Measurements from ENCODE around the gene SLC39A7. TPM values are rescaled to one million over a fixed set of nuclear protein-coding genes. Genes with fewer than 3 reads are reported as not detected.

The SLC39A7 gene
- polyA plus RNA-seq, 6 donors from 2014 or later, result 15.6 to 26.0 (median 17.6) TPM

DNA sequence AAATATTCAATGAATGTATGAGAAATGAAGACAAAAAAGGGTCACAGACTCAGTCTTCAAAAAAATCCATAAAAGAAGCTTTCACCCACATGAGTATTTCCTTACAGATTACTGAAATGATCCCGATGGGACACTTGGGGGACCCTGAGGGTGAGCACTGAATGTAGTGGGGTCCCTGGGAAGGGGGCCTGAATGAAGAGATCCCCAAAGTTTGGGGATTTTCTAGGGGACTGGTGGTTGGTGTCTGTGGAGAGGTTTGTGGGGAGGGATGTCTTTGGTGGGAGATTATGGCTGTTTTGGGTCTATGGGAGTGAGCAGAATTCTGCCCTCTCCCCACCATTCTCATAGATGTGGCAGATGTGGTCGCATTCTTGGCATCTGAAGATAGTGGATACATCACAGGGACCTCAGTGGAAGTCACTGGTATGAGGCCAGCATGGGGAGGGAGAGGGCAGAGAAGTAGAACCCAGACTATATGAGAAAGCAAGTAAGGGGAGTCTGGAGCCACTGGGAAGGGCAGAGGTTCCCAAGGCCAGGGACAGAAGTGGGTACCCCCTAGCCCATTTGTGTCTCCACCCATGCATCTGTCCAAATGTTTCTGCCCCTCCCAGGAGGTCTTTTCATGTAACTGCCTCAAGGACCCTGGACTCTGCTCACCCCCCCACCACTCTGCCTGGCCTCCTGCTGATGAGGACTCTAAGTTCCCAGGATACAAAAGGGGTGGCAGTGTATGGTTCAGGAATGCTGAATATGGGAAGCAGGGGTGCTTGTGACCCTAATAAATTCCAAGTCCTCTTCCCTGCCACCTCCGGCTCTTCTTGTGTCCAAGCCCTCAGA lies 5.6 kb downstream of the SLC39A7 start:
- Mint-ChIP-seq H3K36me3 (peaks cover 16 to 23% of the 10 kb centered on the region in 2 donors), H3K27me3 (no peaks in the 10 kb centered on the region), H3K9me3 (no peaks in the 10 kb centered on the region), H3K4me1 (peaks cover 56 to 72% (median 70%) of the 10 kb centered on the region in 3 donors), H3K27ac (peak overlapping the region in 5 of 6 donors; percentile 12 to 65 (median 46)), H3K4me3 (peak overlapping the region; percentile 6 to 100 (median 84))
- ATAC-seq (ENCODE audit: low read depth in 2 of 2) (no peak), DNase-seq (no peak)

GRCh38 chr6:33206864-33207551 lies 6.3 kb downstream of the SLC39A7 start:
- H3K4me3 Mint-ChIP-seq, result peak overlapping the region in 7 of 8 donors; percentile 40 to 99 (median 91)
- H3K36me3 Mint-ChIP-seq, result peaks cover 18 to 19% of the 10 kb centered on the region in 2 donors
- no peak for DNase-seq
- peaks cover 0 to 3% (median 3%) of the 10 kb centered on the region in 3 donors for H3K27me3 Mint-ChIP-seq
- no peak for ATAC-seq (ENCODE audit: low read depth in 2 of 2)
- peak overlapping the region in 3 of 6 donors; percentile 87 to 96 (median 88) for H3K27ac Mint-ChIP-seq
- peaks cover 49 to 66% (median 62%) of the 10 kb centered on the region in 3 donors for H3K4me1 Mint-ChIP-seq
- H3K9me3 Mint-ChIP-seq, result no peaks in the 10 kb centered on the region

DNA sequence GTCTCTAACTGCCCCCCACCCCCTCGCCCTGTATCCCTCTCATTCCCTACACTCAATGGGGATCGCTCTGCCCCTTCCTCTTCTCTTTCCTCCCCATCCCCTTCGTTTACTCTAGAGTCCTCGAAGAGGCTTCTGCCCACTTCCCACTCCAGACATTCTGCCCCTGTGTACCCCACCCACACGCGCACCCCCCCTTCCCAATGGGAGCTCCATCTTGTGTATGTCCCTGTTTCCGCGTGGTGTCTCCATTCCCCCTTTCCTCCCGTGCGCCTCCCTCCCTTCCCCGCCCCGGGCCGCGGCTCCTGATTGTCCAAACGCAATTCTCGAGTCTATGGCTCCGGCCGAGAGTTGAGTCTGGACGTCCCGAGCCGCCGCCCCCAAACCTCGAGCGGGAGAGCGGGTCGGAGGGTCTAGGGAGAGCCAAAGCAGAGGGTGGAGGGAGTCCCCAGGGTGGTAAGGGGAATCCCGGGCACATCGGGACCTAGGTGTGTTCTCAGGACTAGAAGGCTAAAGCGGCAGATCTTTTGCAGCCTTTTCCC lies 7.0 kb downstream of the SLC39A7 start:
- DNase-seq, result no peak
- Mint-ChIP-seq H3K36me3 (peaks cover 15 to 18% of the 10 kb centered on the region in 2 donors), H3K4me1 (peaks cover 45 to 66% (median 60%) of the 10 kb centered on the region in 3 donors)

DNA sequence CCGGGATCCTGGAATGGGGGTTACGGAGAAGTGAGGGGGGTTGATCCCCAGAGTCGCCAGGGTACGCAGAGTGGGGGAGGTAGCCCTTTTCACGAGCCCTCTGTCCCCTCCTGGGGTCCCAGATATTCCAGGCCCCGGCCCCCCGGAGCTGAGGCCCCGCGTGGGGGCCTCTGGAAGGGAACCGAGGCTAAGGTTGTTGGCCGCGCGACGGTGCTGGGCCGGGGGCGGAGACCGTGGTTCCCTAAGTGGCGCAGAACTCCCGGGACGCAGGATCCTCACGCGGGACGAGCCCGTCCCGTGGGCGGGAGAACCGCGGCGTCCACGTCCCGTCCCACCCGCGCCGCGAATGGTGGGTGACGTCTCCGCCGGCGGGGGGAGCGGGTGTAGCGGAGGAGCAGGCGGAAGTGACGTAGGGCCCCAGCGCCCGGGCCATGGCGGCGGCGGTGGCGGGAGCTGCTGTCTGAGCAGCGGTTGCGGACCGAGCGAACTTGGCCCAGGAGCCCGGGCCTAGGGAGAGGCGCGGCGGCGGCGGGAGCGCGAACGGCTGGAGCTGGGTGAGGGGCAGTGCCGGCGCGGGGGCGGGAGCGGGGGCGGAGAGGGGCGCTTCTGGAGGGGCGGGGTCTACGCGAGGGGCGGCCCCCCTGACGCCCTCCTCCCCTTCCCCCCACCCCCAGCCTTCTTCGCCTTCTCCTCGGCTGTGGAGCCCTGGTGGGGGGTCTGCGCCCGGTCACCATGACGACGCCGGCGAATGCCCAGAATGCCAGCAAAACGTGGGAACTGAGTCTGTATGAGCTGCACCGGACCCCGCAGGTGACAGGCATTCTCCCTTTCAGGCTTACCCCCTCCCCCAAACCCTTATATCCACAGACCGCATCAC lies 7.7 kb downstream of the SLC39A7 start, which contains the start of gene RING1:
RING1 (plus strand) TSS at position 410 of the 877 bp plus-strand sequence; CDS start at position 733, 323 bp downstream.
- H3K9me3 Mint-ChIP-seq, result no peaks in the 10 kb centered on the region

More for the DNA sequence above, 7.0 kb downstream of the SLC39A7 start:
- Mint-ChIP-seq H3K4me3 (peak overlapping the region; percentile 81 to 95 (median 92)), H3K27me3 (peaks cover 3 to 9% (median 9%) of the 10 kb centered on the region in 3 donors), H3K9me3 (no peaks in the 10 kb centered on the region), H3K27ac (peak overlapping the region; percentile 38 to 99 (median 88))
- ATAC-seq (ENCODE audit: low read depth in 2 of 2), result peak in 1 of 2 donors; percentile 10

DNA sequence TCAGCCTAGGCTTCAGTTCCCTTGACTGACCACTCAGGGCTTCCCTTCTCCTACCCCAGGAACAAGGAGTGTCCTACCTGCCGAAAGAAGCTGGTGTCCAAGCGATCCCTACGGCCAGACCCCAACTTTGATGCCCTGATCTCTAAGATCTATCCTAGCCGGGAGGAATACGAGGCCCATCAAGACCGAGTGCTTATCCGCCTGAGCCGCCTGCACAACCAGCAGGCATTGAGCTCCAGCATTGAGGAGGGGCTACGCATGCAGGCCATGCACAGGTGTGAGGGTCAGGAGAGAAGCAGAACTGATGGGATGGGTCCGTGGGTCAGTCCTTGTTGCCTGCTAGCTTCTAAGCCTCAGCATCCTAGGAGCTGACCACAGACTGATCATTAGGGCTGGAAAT lies 9.2 kb downstream of the SLC39A7 start:
- H3K4me1 Mint-ChIP-seq, result peaks cover 47 to 64% (median 60%) of the 10 kb centered on the region in 3 donors
- peaks cover 6 to 32% (median 31%) of the 10 kb centered on the region in 3 donors for H3K27me3 Mint-ChIP-seq
- peak overlapping the region in 7 of 8 donors; percentile 42 to 95 (median 91) for H3K4me3 Mint-ChIP-seq
- H3K9me3 Mint-ChIP-seq, result no peaks in the 10 kb centered on the region
- DNase-seq (no peak), ATAC-seq (ENCODE audit: low read depth in 2 of 2) (no peak)
- H3K27ac Mint-ChIP-seq, result peak overlapping the region in 1 of 6 donors; percentile 35
- peaks cover 10% of the 10 kb centered on the region in 2 donors for H3K36me3 Mint-ChIP-seq

More for the DNA sequence above, 7.7 kb downstream of the SLC39A7 start, which contains the start of gene RING1:
- peaks cover 6 to 16% (median 16%) of the 10 kb centered on the region in 3 donors for H3K27me3 Mint-ChIP-seq
- DNase-seq (peak; percentile 85), ATAC-seq (ENCODE audit: low read depth in 2 of 2) (peak; percentile 72 to 77)
- peaks cover 10% of the 10 kb centered on the region in 2 donors for H3K36me3 Mint-ChIP-seq
- H3K4me3 Mint-ChIP-seq, result peak within 1 kb of the TSS; percentile 81 to 95 (median 94)
- H3K27ac Mint-ChIP-seq, result peak within 1 kb of the TSS; percentile 84 to 99 (median 96)
- H3K4me1 Mint-ChIP-seq, result peaks cover 47 to 66% (median 60%) of the 10 kb centered on the region in 3 donors

DNA sequence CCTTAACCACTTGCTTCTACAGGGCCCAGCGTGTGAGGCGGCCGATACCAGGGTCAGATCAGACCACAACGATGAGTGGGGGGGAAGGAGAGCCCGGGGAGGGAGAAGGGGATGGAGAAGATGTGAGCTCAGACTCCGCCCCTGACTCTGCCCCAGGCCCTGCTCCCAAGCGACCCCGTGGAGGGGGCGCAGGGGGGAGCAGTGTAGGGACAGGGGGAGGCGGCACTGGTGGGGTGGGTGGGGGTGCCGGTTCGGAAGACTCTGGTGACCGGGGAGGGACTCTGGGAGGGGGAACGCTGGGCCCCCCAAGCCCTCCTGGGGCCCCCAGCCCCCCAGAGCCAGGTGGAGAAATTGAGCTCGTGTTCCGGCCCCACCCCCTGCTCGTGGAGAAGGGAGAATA lies 10.5 kb downstream of the SLC39A7 start:
- no peak for ATAC-seq (ENCODE audit: low read depth in 2 of 2)
- Mint-ChIP-seq H3K27ac (no peak overlapping the region), H3K4me3 (no peak overlapping the region)

GRCh38 chr6:33211666-33212422 lies 11.2 kb downstream of the SLC39A7 start:
- no peak for ATAC-seq (ENCODE audit: low read depth in 2 of 2)
- no peak for DNase-seq
- H3K27me3 Mint-ChIP-seq, result peaks cover 6 to 46% (median 42%) of the 10 kb centered on the region in 3 donors
- H3K9me3 Mint-ChIP-seq, result no peaks in the 10 kb centered on the region
- H3K27ac Mint-ChIP-seq, result no peak overlapping the region
- peaks cover 36 to 48% (median 44%) of the 10 kb centered on the region in 3 donors for H3K4me1 Mint-ChIP-seq
- H3K36me3 Mint-ChIP-seq, result peaks cover 10% of the 10 kb centered on the region in 2 donors
- H3K4me3 Mint-ChIP-seq, result peak overlapping the region in 2 of 8 donors; percentile 32 to 45

More for the DNA sequence above, 10.5 kb downstream of the SLC39A7 start:
- H3K27me3 Mint-ChIP-seq, result peaks cover 6 to 44% (median 42%) of the 10 kb centered on the region in 3 donors
- peaks cover 36 to 51% (median 48%) of the 10 kb centered on the region in 3 donors for H3K4me1 Mint-ChIP-seq
- DNase-seq, result no peak
- H3K36me3 Mint-ChIP-seq, result peaks cover 10% of the 10 kb centered on the region in 2 donors
- H3K9me3 Mint-ChIP-seq, result no peaks in the 10 kb centered on the region

GRCh38 chr6:33212857-33213165 lies 12.1 kb downstream of the SLC39A7 start:
- Mint-ChIP-seq H3K4me3 (peak overlapping the region; percentile 9 to 91 (median 78)), H3K36me3 (peaks cover 10% of the 10 kb centered on the region in 2 donors), H3K4me1 (peaks cover 31 to 42% (median 40%) of the 10 kb centered on the region in 3 donors), H3K27me3 (peaks cover 6 to 54% (median 44%) of the 10 kb centered on the region in 3 donors), H3K27ac (peak overlapping the region in 3 of 6 donors; percentile 16 to 47 (median 40)), H3K9me3 (no peaks in the 10 kb centered on the region)
- ATAC-seq (ENCODE audit: low read depth in 2 of 2), result no peak
- no peak for DNase-seq

DNA sequence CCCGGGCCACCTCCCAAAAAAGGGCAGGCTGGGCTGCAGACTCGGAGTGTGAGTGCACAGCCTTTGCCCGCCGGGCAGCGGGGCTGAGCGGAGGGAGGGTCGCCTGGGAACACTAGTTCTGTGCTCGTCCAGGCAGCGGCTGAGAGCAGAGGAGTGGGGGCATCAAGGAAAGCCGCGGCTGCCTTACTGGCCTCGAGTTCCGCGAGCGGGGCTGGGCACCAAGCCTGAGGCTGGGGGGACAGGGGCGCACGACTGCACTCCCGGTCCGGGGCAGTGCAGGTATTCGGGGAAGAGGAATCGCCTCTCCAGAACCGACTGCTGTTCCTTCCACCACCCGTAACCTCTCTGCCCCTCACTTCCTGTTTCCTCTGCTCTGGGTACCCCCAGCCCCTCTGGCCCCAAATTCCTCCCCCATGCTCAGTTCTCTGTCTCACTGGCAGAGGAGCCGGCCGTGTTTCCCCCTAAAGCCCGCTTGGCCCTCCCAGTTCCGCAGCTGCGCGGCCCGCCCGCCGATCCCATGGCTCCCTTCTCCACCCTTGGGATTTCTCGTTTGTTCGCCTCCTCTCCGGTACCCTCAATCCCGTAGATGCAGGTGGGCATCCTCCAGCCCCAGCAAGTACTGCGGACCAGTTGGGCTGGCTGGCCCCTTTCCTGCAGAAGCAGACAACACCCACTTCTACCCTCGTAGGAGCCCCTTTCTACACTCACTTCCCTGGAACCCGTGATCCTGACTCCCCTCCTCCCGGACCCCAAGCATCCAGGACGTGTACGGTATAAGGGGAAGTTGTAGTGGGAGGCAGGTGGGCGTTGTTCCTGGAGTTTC lies 12.7 kb downstream of the SLC39A7 start:
- H3K4me1 Mint-ChIP-seq, result peaks cover 30 to 39% (median 39%) of the 10 kb centered on the region in 3 donors
- DNase-seq (peak; percentile 21), ATAC-seq (ENCODE audit: low read depth in 2 of 2) (peak; percentile 47 to 51)
- peaks cover 6 to 60% (median 50%) of the 10 kb centered on the region in 3 donors for H3K27me3 Mint-ChIP-seq
- H3K36me3 Mint-ChIP-seq, result peaks cover 10% of the 10 kb centered on the region in 2 donors
- H3K9me3 Mint-ChIP-seq, result no peaks in the 10 kb centered on the region
- H3K27ac Mint-ChIP-seq, result peak overlapping the region in 4 of 6 donors; percentile 16 to 90 (median 31)
- peak overlapping the region; percentile 22 to 91 (median 80) for H3K4me3 Mint-ChIP-seq

DNA sequence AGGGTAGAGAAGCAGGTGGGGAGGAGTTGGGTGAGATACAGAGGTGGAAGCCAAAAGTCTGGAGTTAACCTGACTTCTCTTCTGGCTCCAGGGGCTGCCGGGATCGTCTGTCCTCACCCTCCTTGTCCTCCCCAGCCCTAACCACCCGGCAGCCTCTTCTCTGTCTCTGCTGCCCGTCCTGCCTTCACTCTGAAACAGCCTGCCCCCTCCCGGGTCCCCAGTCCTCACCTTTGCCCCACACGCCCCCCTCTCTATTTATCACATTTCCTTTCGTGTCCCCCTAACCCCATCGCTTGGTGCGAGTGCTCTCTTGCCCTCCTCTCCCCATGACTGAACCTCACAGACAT lies 13.3 kb downstream of the SLC39A7 start:
- peaks cover 26 to 34% (median 34%) of the 10 kb centered on the region in 3 donors for H3K4me1 Mint-ChIP-seq
- H3K36me3 Mint-ChIP-seq, result peaks cover 10% of the 10 kb centered on the region in 2 donors
- peak; percentile 15 for ATAC-seq (ENCODE audit: low read depth in 2 of 2)
- H3K9me3 Mint-ChIP-seq, result no peaks in the 10 kb centered on the region
- H3K27ac Mint-ChIP-seq, result no peak overlapping the region
- peak overlapping the region; percentile 2 to 91 (median 76) for H3K4me3 Mint-ChIP-seq
- peaks cover 6 to 65% (median 54%) of the 10 kb centered on the region in 3 donors for H3K27me3 Mint-ChIP-seq
- no peak for DNase-seq
